GM12878 (cell line): Measurements from ENCODE around the gene GOLGA2. TPM values are rescaled to one million over a fixed set of nuclear protein-coding genes. Genes with fewer than 3 reads are reported as not detected.

Experiments
- ATAC-seq: fragments of 200-7000 bp; cut with Tn5 transposase; 3 replicates; pipeline ENCODE4 v1.9.1; 2020; ENCODE audit warnings: mild to moderate bottlenecking, moderate library complexity
- BruUV-seq: library from RNA; stranded (reverse); fragments of 400-500 nt; replicated peaks from 2 replicates; lab custom pipeline; 2021; lab: Mats Ljungman, UMichigan
- CTCF ChIA-PET: fragments of 300-600 bp; sonication (Branson Sonifier 250); formaldehyde crosslinking; extraction: SDS; loops from one replicate; lab custom pipeline; 2021; ENCODE audit warnings: inconsistent platforms; lab: Yijun Ruan, JAX
- POLR2A ChIA-PET: fragments of 350-600 bp; formaldehyde crosslinking; extraction: SDS; loops from one replicate; lab custom pipeline; 2021; ENCODE audit warnings: inconsistent platforms; lab: Charles Lee
- RAD21 ChIA-PET: fragments of 300-600 bp; sonication (Branson Sonifier 250); formaldehyde crosslinking; loops from one replicate; lab custom pipeline; 2023; ENCODE audit warnings: antibody characterized with exemption; ENCODE audit not compliant: unreplicated experiment; lab: Charles Lee
- SMC1A ChIA-PET: fragments of 300-600 bp; sonication (Branson Sonifier 250); formaldehyde crosslinking; loops from one replicate; lab custom pipeline; 2023; ENCODE audit not compliant: unreplicated experiment, uncharacterized antibody; lab: Charles Lee
- DNase-seq: peaks from one replicate; pipeline ENCODE4 v3.0.0-alpha.2; 2011; ENCODE audit warnings: low read depth, low spot score
- FAIRE-seq: peaks from 3 replicates; lab custom pipeline; 2011; peaks lifted over from hg19 to GRCh38; lab: Jason Lieb, UNC
- H2AFZ ChIP-seq: 2 replicates; pipeline ENCODE4 v1.6.0; 2011; ENCODE audit warnings: low read depth, low read length, control low read depth; ENCODE audit not compliant: control insufficient read depth
- H3K27ac ChIP-seq: 2 replicates; pipeline ENCODE4 v1.5.1; 2011; ENCODE audit warnings: control low read depth; ENCODE audit not compliant: control insufficient read depth, insufficient read depth
- H3K27me3 ChIP-seq, 2 experiments: replicated peaks in 1 of 2; 2 replicates each; pipeline versions ENCODE4 v1.6.0 to v1.6.1; 2011; ENCODE audit warnings: low read length in 1 of 2; ENCODE audit not compliant: control insufficient read depth in 2 of 2, insufficient read depth in 2 of 2
- H3K36me3 ChIP-seq, 2 experiments: 2 replicates each; pipeline ENCODE4 v1.5.1; 2011; ENCODE audit warnings: low read length in 1 of 2; ENCODE audit not compliant: control insufficient read depth in 2 of 2, insufficient read depth in 2 of 2
- H3K4me1 ChIP-seq: 2 replicates; pipeline ENCODE4 v1.6.1; 2011; ENCODE audit warnings: mild to moderate bottlenecking, low read length, moderate library complexity, mixed read lengths; ENCODE audit not compliant: control insufficient read depth, insufficient read depth
- H3K4me2 ChIP-seq: 2 replicates; pipeline ENCODE4 v1.6.0; 2011; ENCODE audit warnings: control low read depth; ENCODE audit not compliant: control insufficient read depth, insufficient read depth
- H3K4me3 ChIP-seq: fragments of 200-600 bp; sonication (generic); 2 replicates; pipeline ENCODE4 v1.5.1; 2016
- H3K79me2 ChIP-seq: 2 replicates; pipeline ENCODE4 v1.6.0; 2011; ENCODE audit warnings: low read length; ENCODE audit not compliant: control insufficient read depth, insufficient read depth
- H3K9ac ChIP-seq: 2 replicates; pipeline ENCODE4 v1.8.0; 2011; ENCODE audit warnings: low read length, control low read depth, mixed read lengths; ENCODE audit not compliant: control insufficient read depth, insufficient read depth
- H3K9me3 ChIP-seq: replicated peaks from 3 replicates; pipeline ENCODE4 v1.5.1; 2011; ENCODE audit warnings: mild to moderate bottlenecking, low read length; ENCODE audit not compliant: control insufficient read depth, insufficient read depth
- H4K20me1 ChIP-seq: 2 replicates; pipeline ENCODE4 v1.6.0; 2011; ENCODE audit not compliant: control insufficient read depth, insufficient read depth
- CREB1 ChIP-seq: IDR thresholded peaks from 2 replicates; pipeline ENCODE4 v1.6.1; 2012; ENCODE audit warnings: low read depth, mild to moderate bottlenecking, inconsistent platforms
- MEF2B ChIP-seq: fragments of 450-650 bp; IDR thresholded peaks from 2 replicates; pipeline ENCODE4 v1.6.1; 2018; ENCODE audit warnings: mild to moderate bottlenecking, moderate library complexity; ENCODE audit not compliant: partially characterized antibody, poor library complexity, severe bottlenecking
- MYC ChIP-seq: IDR thresholded peaks from 2 replicates; pipeline ENCODE4 v1.6.1; 2011; ENCODE audit warnings: mild to moderate bottlenecking, low read length, moderate library complexity, inconsistent platforms; ENCODE audit not compliant: insufficient read depth, insufficient replicate concordance, insufficient read length, severe bottlenecking
- NFYB ChIP-seq: IDR thresholded peaks from 2 replicates; pipeline ENCODE4 v1.6.1; 2011; ENCODE audit warnings: low read depth, mild to moderate bottlenecking, low read length, improper control_type of control experiment, moderate library complexity; ENCODE audit not compliant: insufficient read depth
- PAX8 ChIP-seq: fragments of 450-650 bp; IDR thresholded peaks from 2 replicates; pipeline ENCODE4 v1.6.1; 2017; ENCODE audit warnings: mild to moderate bottlenecking, moderate library complexity
- PRDM15 ChIP-seq: fragments of 450-650 bp; formaldehyde crosslinking; IDR thresholded peaks from 2 replicates; pipeline ENCODE4 v1.4.0; 2020; ENCODE audit warnings: mild to moderate bottlenecking, moderate library complexity
- RB1 ChIP-seq: fragments of 450-650 bp; formaldehyde crosslinking; IDR thresholded peaks from 2 replicates; pipeline ENCODE4 v1.6.1; 2017; ENCODE audit warnings: mild to moderate bottlenecking, borderline replicate concordance
- RELA ChIP-seq: fragments of 450-650 bp; IDR thresholded peaks from 2 replicates; pipeline ENCODE4 v1.8.0; 2014; ENCODE audit warnings: borderline replicate concordance; ENCODE audit not compliant: partially characterized antibody
- RFX5 ChIP-seq: IDR thresholded peaks from 2 replicates; pipeline ENCODE4 v1.6.1; 2011; ENCODE audit warnings: low read depth, low read length, improper control_type of control experiment
- SKIL ChIP-seq: fragments of 450-650 bp; IDR thresholded peaks from 2 replicates; pipeline ENCODE4 v1.6.1; 2017; ENCODE audit warnings: mild to moderate bottlenecking, low read depth, inconsistent platforms; ENCODE audit not compliant: poor library complexity, severe bottlenecking
- SMAD1 ChIP-seq: fragments of 450-650 bp; IDR thresholded peaks from 2 replicates; pipeline ENCODE4 v1.6.1; 2018; ENCODE audit warnings: mild to moderate bottlenecking, low read depth; ENCODE audit not compliant: partially characterized antibody
- WRNIP1 ChIP-seq: IDR thresholded peaks from 2 replicates; pipeline ENCODE4 v1.6.1; 2011; ENCODE audit warnings: low read depth, low read length, improper control_type of control experiment, borderline replicate concordance
- ZNF207 ChIP-seq: fragments of 450-650 bp; IDR thresholded peaks from 2 replicates; pipeline ENCODE4 v1.6.1; 2014; ENCODE audit warnings: antibody characterized with exemption, mild to moderate bottlenecking, borderline replicate concordance
- ZNF24 ChIP-seq: fragments of 450-650 bp; IDR thresholded peaks from 2 replicates; pipeline ENCODE4 v1.6.1; 2017; ENCODE audit warnings: antibody characterized with exemption, mild to moderate bottlenecking
- WGBS: methylation state at CpG from one replicate; pipeline ENCODE4 v1.1.6; 2016; ENCODE audit warnings: low lambda C conversion rate; ENCODE audit not compliant: insufficient replicate concordance, insufficient coverage; ENCODE audit errors: missing lambda C conversion rate; 5-methylcytosine and 5-hydroxymethylcytosine counted together
- in situ Hi-C: fragments of 300-500 bp; cut with MboI; formaldehyde crosslinking; loops from 9 replicates; pipeline ENCODE4 v1.14.3; 2018; ENCODE audit warnings: mixed read lengths
- intact Hi-C: fragments of 100-400 bp; cut with micrococcal nuclease; formaldehyde crosslinking; loops from one replicate; pipeline ENCODE4 v1.14.2; 2022; ENCODE audit not compliant: unreplicated experiment
- polyA plus RNA-seq, 11 experiments: library from polyadenylated mRNA; depleted of rRNA in 4 of 11; unstranded in 6 of 11; stranded (reverse) in 5 of 11; fragments of >200 nt; fragmentation: Nextera tagmentation in 4 of 11; fragmentation: Illumina TruSeq in 1 of 11; extraction: Ambion mirVana in 4 of 11; extraction: Trizol in 1 of 11; gene quantifications; 1 replicate in 1 of 11; 2 replicates in 10 of 11; pipeline versions ENCODE4 v1.2.1 to v1.2.3, GENCODE V29; 2011 to 2016; ENCODE audit warnings: inconsistent platforms in 2 of 11, missing spikeins in 2 of 11, low read depth in 1 of 11
- total RNA-seq, 4 experiments: library from RNA; depleted of rRNA in 3 of 4; stranded (reverse); fragments of >200 nt in 3 of 4; fragmentation: Illumina TruSeq in 1 of 4; extraction: Trizol in 1 of 4; gene quantifications; 2 replicates each; pipeline versions ENCODE4 v1.2.1 to v1.2.3, GENCODE V29; 2013 to 2021

Gene GOLGA2
- total and polyA plus RNA-seq, 10 of the 15 experiments (the other 5 are each of a cell fraction or from before 2014, with no cell fraction given), result 5.9 to 32.6 (median 19.7) TPM

GRCh38 chr9:128260340-128260739, 15.5 kb downstream of the GOLGA2 start:
- DNase-seq (no peak), FAIRE-seq (no peak), ATAC-seq (no peak)
- in situ Hi-C loops (no loop called here), intact Hi-C loops (no loop called here)
- RAD21 ChIA-PET, result no interaction called here
- H4K20me1 ChIP-seq, result no peaks in the 10 kb centered on the region
- H3K9ac ChIP-seq, result no peak overlapping the region
- CTCF ChIA-PET, result interaction anchor here (2.5 kb wide), 1 partner anchor 10 kb away, joined by 9 read pairs; no protein-coding TSS in a partner anchor
- no peak overlapping the region for H3K4me3 ChIP-seq
- SMC1A ChIA-PET, result no interaction called here
- no peaks in the 10 kb centered on the region for H3K9me3 ChIP-seq
- no peak overlapping the region for H2AFZ ChIP-seq
- H3K27me3 ChIP-seq, result no peaks in the 10 kb centered on the region
- no TSS peak for BruUV-seq
- no peak for TF ChIP-seq PRDM15 (CRISPR knock-in tag)
- no peak for TF ChIP-seq RB1
- TF ChIP-seq MEF2B, result no peak
- no peak for TF ChIP-seq RELA
- no peak for TF ChIP-seq NFYB
- no peak for TF ChIP-seq PAX8
- TF ChIP-seq SKIL, result no peak
- TF ChIP-seq WRNIP1, result no peak
- no peak for TF ChIP-seq MYC
- no peak for TF ChIP-seq SMAD1
- TF ChIP-seq CREB1, result no peak
- TF ChIP-seq ZNF24, result no peak
- TF ChIP-seq ZNF207, result no peak
- no peak for TF ChIP-seq RFX5
- no peak overlapping the region for H3K27ac ChIP-seq
- H3K4me1 ChIP-seq, result no peaks in the 10 kb centered on the region
- no peaks in the 10 kb centered on the region for H3K79me2 ChIP-seq
- H3K4me2 ChIP-seq, result no peak overlapping the region
- POLR2A ChIA-PET, result no interaction called here
- H3K36me3 ChIP-seq, result peaks cover 7 to 9% of the 10 kb centered on the region in 2 experiments
- WGBS, result 93% methylated on average over 12 of the region's 17 CpGs
